Measurements from ENCODE around the gene FNBP1.

Gene FNBP1

GRCh38 chr9:129916707-129917106 is 126.3 kb downstream of the FNBP1 start:
- DNase-seq (ENCODE audit: low spot score), result no peak
- H3K27ac ChIP-seq, result no peak overlapping the region
- CTCF ChIA-PET, result no interaction called here
- no peak for TF ChIP-seq CTCF (conservative IDR thresholded peaks at IDR 0.05; ENCODE audit: low read depth)
- POLR2A ChIA-PET (ENCODE audit: low non-redundant PET), result interaction anchor here (0.6 kb wide), 1 partner anchor 10 kb away, joined by 3 read pairs; no protein-coding TSS in a partner anchor

GRCh38 chr9:129914051-129914450 is 128.9 kb downstream of the FNBP1 start:
- ChIA-PET POLR2A (ENCODE audit: low non-redundant PET) (no interaction called here), CTCF (interaction anchor here (0.6 to 1.3 kb wide), 2 partner anchors 31 to 323 kb away, joined by 4 to 5 read pairs; no protein-coding TSS in a partner anchor)
- H3K27ac ChIP-seq, result no peak overlapping the region
- no peak for TF ChIP-seq CTCF (conservative IDR thresholded peaks at IDR 0.05; ENCODE audit: low read depth)
- DNase-seq (ENCODE audit: low spot score), result no peak

GRCh38 chr9:129910628-129911567 is 132.1 kb downstream of the FNBP1 start:
- CTCF ChIA-PET, result interaction anchor here (1.0 kb wide), 1 partner anchor 26 kb away, joined by 3 read pairs; no protein-coding TSS in a partner anchor
- DNase-seq (ENCODE audit: low spot score), result peak; percentile 98
- TF ChIP-seq CTCF (conservative IDR thresholded peaks at IDR 0.05; ENCODE audit: low read depth), result no peak
- POLR2A ChIA-PET (ENCODE audit: low non-redundant PET), result interaction anchor here (0.6 kb wide), 1 partner anchor 1493 kb away, joined by 4 read pairs; no protein-coding TSS in a partner anchor
- peak overlapping the region; percentile 64 for H3K27ac ChIP-seq

- ChIA-PET CTCF (interaction anchor here (0.6 to 1.4 kb wide), 2 partner anchors 25 to 704 kb away, joined by 3 to 6 read pairs; no protein-coding TSS in a partner anchor), POLR2A (ENCODE audit: low non-redundant PET) (no interaction called here)
- peak overlapping the region; percentile 64 for H3K27ac ChIP-seq
- no peak for DNase-seq (ENCODE audit: low spot score)
- no peak for TF ChIP-seq CTCF (conservative IDR thresholded peaks at IDR 0.05; ENCODE audit: low read depth)
These were observed 133.1 kb downstream of the FNBP1 start for GRCh38 chr9:129909851-129910250.

GRCh38 chr9:129908906-129909305 is 134.1 kb downstream of the FNBP1 start:
- ChIA-PET CTCF (interaction anchor here (0.6 to 1.4 kb wide), 2 partner anchors 24 to 470 kb away, joined by 3 to 6 read pairs; no protein-coding TSS in a partner anchor), POLR2A (ENCODE audit: low non-redundant PET) (no interaction called here)
- no peak overlapping the region for H3K27ac ChIP-seq
- DNase-seq (ENCODE audit: low spot score), result no peak
- no peak for TF ChIP-seq CTCF (conservative IDR thresholded peaks at IDR 0.05; ENCODE audit: low read depth)

- no peak for DNase-seq (ENCODE audit: low spot score)
- no peak for TF ChIP-seq CTCF (conservative IDR thresholded peaks at IDR 0.05; ENCODE audit: low read depth)
- H3K27ac ChIP-seq, result no peak overlapping the region
- POLR2A ChIA-PET (ENCODE audit: low non-redundant PET), result no interaction called here
- CTCF ChIA-PET, result no interaction called here
These were observed 135.8 kb downstream of the FNBP1 start for GRCh38 chr9:129907201-129907600.

All from RWPE1 (cell line).